AG04449 (cell line): ENCODE data around the gene PCCA.

ENCODE experiments used
- CTCF ChIA-PET: fragments of 350-600 bp; formaldehyde crosslinking; extraction: SDS; loops from one replicate; lab custom pipeline; 2021; ENCODE audit warnings: antibody characterized with exemption; lab: Yijun Ruan, JAX
- POLR2A ChIA-PET: fragments of 400-600, 350-600 bp; formaldehyde crosslinking; extraction: SDS; loops from one replicate; lab custom pipeline; 2020; ENCODE audit warnings: antibody characterized with exemption, inconsistent platforms; lab: Yijun Ruan, JAX
- DNase-seq: peaks from one replicate; pipeline ENCODE4 v3.0.0-alpha.2; 2010; ENCODE audit warnings: low read depth, low spot score
- H3K4me3 ChIP-seq: 2 replicates; pipeline ENCODE4 v1.5.1; 2011; ENCODE audit warnings: low read depth, mild to moderate bottlenecking, control low read depth, low read length
- TF ChIP-seq, protein P1 (sequence below): IDR thresholded peaks from one replicate; pipeline ENCODE4 v1.5.1; 2011; ENCODE audit warnings: mild to moderate bottlenecking, moderate library complexity, low read length, control low read depth, inconsistent platforms; ENCODE audit not compliant: insufficient read depth; ENCODE audit errors: missing control alignments

The PCCA gene

DNA sequence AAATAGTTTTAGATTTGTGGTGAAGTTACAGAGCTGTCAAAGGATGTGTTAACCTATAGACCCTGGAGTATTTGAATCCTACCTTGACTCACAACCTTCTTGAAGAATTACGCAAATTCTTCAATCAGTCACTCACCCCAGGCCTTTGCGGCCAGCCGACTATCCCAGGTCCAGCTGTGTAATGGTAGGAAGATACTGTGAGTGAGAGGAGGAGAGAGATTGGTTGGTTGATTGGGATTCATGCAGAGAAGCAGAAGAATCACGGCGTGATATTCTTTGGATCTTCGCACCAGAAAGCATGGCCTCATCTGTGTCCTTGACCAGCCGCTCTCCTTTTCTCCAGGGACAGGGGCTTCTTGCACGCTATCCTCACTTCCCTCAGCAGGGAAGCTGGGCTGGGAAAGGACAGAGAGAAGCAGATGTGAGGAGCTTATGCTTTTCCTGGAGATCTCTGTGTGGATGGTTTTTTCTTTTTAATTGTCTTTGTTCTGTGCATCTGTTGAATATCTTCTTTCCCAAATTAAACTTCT, 250.6 kb downstream of the PCCA start:
- H3K4me3 ChIP-seq = no peak overlapping the region
- POLR2A ChIA-PET = no interaction called here
- TF ChIP-seq, protein P1, sequence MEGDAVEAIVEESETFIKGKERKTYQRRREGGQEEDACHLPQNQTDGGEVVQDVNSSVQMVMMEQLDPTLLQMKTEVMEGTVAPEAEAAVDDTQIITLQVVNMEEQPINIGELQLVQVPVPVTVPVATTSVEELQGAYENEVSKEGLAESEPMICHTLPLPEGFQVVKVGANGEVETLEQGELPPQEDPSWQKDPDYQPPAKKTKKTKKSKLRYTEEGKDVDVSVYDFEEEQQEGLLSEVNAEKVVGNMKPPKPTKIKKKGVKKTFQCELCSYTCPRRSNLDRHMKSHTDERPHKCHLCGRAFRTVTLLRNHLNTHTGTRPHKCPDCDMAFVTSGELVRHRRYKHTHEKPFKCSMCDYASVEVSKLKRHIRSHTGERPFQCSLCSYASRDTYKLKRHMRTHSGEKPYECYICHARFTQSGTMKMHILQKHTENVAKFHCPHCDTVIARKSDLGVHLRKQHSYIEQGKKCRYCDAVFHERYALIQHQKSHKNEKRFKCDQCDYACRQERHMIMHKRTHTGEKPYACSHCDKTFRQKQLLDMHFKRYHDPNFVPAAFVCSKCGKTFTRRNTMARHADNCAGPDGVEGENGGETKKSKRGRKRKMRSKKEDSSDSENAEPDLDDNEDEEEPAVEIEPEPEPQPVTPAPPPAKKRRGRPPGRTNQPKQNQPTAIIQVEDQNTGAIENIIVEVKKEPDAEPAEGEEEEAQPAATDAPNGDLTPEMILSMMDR = no peak
- CTCF ChIA-PET = no interaction called here
- no peak for DNase-seq

DNA sequence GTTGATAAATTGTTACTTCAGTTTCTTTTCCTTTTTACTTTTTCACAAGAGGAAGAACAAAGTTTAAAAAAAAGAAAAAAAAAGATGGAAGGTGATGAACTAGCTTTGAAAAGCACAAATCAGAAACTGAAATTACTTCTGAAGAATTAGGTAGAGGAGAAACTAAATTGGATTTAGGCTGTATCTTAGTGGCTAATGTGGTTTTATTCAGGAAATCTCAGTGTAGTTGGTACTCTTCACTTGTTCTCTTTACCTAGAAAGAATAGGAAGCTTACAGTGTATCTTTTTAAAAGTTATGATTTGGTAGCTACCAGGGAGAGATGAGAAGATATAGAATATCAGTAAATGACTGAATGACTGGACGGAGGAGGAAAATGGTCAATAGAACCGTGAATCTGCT, 252.0 kb downstream of the PCCA start:
- TF ChIP-seq, protein P1 = no peak
- DNase-seq = no peak
- CTCF ChIA-PET = no interaction called here
- POLR2A ChIA-PET = no interaction called here
- H3K4me3 ChIP-seq = no peak overlapping the region

DNA sequence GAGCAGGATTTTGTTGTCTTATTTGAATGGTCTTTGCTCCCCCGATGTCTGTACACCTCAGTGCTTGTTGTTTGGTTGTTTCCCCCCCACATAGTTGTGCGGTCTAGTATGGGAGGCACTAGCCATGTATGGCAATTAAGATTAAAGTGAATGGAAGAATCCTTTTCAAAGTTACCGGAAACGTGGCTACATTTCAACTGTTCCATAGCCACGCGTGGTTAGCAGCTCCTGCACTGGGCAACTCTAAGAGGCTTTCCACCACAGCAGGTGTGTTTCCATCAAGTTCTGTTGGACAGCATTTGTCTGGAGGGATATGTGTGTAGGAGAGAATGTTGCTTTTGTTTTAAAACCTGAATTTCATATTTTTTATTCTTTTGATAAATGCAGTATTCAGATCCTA, 252.4 kb downstream of the PCCA start:
- ChIA-PET CTCF (no interaction called here), POLR2A (no interaction called here)
- no peak overlapping the region for H3K4me3 ChIP-seq
- no peak for DNase-seq
- TF ChIP-seq, protein P1 = no peak

DNA sequence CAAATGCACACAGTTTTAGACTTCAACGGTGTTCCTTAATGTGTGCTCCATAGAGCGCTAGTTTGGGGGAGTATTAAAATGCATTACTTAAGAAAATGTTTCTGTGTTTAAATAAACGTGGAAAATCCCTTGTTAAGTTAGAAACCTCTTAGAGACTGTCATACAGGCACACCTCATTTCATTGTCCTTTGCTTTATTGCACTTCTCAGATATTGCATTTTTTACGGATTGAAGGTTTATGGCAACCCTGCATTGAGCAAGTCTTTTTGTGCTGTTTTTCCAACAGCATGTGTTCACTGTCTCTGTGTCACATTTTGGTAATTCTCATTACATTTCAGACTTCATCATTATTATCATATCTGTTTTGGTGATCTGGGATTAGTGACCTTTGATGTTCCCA, 255.7 kb downstream of the PCCA start:
- ChIA-PET POLR2A (no interaction called here), CTCF (no interaction called here)
- no peak overlapping the region for H3K4me3 ChIP-seq
- TF ChIP-seq, protein P1 = no peak
- DNase-seq = no peak

DNA sequence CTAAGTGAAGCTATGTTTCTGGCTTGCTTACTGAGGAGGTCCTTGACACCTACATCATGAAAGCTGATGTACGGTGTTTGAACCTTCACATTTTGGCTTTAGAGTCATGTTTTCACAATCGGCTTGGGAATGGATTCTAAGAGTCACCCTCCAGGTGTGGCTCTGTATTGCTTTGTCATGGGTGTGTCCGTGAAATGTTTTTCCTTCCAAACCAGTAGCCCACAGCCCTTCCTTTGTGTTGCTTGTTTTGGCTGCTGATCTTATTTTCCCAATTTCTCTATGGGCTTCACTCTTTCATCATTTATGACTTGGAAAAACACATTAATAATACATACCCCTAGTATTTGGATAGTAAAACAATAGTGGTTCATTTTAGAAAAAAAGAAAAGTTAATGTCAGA, 259.1 kb downstream of the PCCA start:
- TF ChIP-seq, protein P1 = no peak
- CTCF ChIA-PET = interaction anchor here (0.8 to 0.9 kb wide), 2 partner anchors 16 to 240 kb away, joined by 3 read pairs; no protein-coding TSS in a partner anchor
- no peak for DNase-seq
- POLR2A ChIA-PET = no interaction called here
- no peak overlapping the region for H3K4me3 ChIP-seq

DNA sequence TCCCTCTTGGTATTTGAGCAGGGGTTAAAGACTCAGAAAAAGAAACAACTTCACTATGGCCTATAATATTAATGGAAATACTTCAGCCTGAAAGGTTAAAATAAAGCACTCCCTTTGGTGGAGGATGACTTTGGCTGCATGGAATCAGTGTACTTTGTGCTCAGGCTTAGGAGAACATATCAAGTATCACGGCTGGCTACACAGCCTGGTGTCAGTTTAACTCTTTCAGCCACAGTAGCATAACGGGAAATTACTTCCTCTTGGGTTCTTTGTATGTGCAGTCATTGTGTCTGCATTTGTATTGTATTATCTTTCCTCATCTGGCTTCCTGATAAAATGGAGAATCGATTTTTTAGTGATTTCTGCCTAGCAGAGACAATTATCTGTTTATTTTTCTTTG, 260.7 kb downstream of the PCCA start:
- ChIA-PET CTCF (no interaction called here), POLR2A (no interaction called here)
- DNase-seq = no peak
- TF ChIP-seq, protein P1 = no peak
- no peak overlapping the region for H3K4me3 ChIP-seq
